ENCODE measurements around the gene NDUFC2. TPM values are rescaled to one million over a fixed set of nuclear protein-coding genes. Genes with fewer than 3 reads are reported as not detected.
"Not testable (repeated sequence)": the region's sequence is repeated elsewhere in the genome, so short reads cannot be mapped to it uniquely, and the experiment has no call there.

The NDUFC2 gene
- total RNA-seq, 1 donor: 91.9 TPM

DNA sequence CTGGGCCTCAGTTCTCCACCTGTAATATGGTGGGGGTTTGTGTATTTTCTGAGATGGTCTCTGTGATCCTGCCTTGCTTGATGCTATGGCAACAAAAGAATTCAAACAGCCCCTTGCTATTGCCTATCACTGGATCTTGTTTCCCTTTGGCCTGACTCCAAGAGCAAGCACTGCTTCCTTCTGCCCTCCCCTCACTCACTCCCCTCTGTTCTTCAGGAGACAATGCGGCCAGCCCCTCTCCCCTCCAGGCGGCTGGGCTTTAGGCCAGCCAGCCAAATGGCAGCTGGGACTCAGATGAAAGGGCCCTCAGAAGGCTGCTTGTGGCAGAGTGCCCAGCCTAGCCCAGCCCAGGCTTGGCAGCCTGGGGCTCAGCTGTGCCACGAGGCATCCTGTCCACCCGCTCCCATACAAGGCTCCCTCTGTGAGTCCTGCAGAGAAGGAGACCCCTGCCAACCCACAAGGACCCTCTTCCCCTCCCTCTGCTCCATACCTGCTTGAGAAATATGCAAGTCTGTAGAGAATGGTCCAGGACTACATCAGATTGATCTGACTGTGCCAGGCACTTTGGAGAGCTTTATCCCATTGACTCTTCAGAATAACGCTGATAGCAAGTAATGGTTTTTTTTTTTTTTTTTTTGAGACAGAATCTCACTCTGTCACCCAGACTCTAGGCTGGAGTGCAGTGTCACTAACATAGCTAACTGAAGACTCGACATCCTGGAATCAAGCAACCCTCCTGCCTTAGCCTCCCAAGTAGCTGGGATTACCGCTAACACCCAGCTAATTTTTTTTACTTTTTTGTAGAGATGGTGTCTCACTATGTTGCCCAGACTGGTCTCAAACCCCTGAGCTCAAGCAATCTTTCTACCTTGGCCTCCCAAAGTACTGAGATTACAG lies 49.0 kb downstream of the NDUFC2 start:
- TF ChIP-seq, protein P1, sequence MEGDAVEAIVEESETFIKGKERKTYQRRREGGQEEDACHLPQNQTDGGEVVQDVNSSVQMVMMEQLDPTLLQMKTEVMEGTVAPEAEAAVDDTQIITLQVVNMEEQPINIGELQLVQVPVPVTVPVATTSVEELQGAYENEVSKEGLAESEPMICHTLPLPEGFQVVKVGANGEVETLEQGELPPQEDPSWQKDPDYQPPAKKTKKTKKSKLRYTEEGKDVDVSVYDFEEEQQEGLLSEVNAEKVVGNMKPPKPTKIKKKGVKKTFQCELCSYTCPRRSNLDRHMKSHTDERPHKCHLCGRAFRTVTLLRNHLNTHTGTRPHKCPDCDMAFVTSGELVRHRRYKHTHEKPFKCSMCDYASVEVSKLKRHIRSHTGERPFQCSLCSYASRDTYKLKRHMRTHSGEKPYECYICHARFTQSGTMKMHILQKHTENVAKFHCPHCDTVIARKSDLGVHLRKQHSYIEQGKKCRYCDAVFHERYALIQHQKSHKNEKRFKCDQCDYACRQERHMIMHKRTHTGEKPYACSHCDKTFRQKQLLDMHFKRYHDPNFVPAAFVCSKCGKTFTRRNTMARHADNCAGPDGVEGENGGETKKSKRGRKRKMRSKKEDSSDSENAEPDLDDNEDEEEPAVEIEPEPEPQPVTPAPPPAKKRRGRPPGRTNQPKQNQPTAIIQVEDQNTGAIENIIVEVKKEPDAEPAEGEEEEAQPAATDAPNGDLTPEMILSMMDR (IDR thresholded peaks at IDR 0.05; ENCODE audit: insufficient read depth, low read length): no peak
- peak; percentile 68 for DNase-seq (ENCODE audit: low read depth)
- no peak overlapping the region for H3K4me3 ChIP-seq (ENCODE audit: low read depth, low read length)

DNA sequence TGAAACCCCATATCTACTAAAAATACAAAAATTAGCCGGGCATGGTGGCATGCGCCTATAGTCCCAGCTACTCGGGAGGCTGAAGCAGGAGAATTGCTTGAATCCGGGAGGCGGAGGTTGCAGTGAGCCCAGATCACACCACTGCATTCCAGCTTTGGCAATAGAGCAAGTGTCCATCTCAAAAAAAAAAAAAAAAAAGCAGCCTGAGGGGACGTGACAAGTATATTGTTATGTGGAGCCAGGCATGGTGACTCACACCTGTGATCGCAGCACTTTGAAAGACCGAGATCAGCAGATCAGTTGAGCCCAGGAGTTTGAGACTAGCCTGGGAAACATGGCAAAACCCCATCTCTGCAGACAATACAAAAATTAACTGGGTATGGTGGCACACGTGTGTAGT lies 51.2 kb downstream of the NDUFC2 start:
- not testable (repeated sequence) for H3K4me3 ChIP-seq (ENCODE audit: low read depth, low read length); DNase-seq (ENCODE audit: low read depth)

DNA sequence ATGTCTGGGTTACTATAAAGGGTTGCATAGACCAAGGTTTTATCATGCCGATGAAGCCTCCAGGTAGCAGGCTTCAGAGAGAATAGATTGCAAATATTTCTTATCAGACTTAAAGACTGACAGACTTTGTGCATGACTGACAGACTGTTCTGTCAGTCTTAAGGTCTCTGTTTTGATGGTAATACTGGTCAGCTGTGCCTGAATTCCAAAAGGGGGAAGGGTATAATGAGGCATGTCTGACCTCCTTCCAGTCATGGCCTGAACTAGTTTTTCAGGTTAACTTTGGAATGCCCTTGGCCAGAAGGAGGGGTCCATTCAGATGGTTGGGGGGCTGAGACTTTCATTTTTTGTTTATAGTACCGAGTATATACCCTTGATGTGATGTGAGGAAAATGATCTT lies 51.9 kb downstream of the NDUFC2 start:
- no peak overlapping the region for H3K4me3 ChIP-seq (ENCODE audit: low read depth, low read length)
- no peak for DNase-seq (ENCODE audit: low read depth)
- TF ChIP-seq, protein P1 (IDR thresholded peaks at IDR 0.05; ENCODE audit: insufficient read depth, low read length): no peak

DNA sequence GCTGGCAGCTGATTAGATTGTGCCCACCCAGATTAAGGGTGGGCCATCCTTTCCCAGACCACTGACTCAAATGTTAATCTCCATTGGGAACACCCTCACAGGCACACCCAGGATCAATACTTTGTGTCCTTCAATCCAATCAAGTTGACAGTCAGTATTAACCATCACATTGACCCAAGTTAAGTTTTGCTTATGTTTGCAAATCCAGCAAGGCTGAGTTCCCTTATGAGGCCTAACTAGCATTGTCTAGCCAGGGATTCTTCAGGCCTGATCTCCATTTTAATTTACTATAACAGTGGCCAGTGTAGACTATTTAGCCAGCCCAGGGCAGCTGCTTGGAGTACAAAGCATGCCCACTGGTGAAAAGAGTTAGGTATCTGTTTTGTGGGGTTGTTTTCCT lies 54.3 kb downstream of the NDUFC2 start:
- DNase-seq (ENCODE audit: low read depth): no peak

DNA sequence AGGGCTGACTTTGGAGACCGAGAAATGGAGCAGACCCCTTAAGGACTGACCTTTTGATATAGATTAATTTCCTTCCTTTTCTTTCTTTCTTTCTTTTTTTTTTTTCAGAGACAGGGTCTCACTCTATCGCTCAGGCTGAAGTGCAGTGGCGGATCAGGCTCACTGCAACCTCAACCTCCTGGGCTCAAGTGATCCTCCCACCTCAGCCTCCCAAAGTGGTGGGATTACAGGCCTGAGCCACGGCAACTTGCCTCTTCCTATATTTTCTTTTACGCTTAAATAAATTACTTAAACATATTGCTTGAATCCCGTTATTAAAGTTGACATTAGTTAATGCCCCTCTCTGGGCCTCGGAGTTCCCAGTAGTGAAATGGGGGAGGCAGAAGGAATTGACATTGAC lies 56.2 kb downstream of the NDUFC2 start:
- no peak overlapping the region for H3K4me3 ChIP-seq (ENCODE audit: low read depth, low read length)
- DNase-seq (ENCODE audit: low read depth): no peak
- TF ChIP-seq, protein P1 (IDR thresholded peaks at IDR 0.05; ENCODE audit: insufficient read depth, low read length): no peak

More for the DNA sequence above, 54.3 kb downstream of the NDUFC2 start:
- TF ChIP-seq, protein P1 (IDR thresholded peaks at IDR 0.05; ENCODE audit: insufficient read depth, low read length): no peak
- H3K4me3 ChIP-seq (ENCODE audit: low read depth, low read length): no peak overlapping the region

DNA sequence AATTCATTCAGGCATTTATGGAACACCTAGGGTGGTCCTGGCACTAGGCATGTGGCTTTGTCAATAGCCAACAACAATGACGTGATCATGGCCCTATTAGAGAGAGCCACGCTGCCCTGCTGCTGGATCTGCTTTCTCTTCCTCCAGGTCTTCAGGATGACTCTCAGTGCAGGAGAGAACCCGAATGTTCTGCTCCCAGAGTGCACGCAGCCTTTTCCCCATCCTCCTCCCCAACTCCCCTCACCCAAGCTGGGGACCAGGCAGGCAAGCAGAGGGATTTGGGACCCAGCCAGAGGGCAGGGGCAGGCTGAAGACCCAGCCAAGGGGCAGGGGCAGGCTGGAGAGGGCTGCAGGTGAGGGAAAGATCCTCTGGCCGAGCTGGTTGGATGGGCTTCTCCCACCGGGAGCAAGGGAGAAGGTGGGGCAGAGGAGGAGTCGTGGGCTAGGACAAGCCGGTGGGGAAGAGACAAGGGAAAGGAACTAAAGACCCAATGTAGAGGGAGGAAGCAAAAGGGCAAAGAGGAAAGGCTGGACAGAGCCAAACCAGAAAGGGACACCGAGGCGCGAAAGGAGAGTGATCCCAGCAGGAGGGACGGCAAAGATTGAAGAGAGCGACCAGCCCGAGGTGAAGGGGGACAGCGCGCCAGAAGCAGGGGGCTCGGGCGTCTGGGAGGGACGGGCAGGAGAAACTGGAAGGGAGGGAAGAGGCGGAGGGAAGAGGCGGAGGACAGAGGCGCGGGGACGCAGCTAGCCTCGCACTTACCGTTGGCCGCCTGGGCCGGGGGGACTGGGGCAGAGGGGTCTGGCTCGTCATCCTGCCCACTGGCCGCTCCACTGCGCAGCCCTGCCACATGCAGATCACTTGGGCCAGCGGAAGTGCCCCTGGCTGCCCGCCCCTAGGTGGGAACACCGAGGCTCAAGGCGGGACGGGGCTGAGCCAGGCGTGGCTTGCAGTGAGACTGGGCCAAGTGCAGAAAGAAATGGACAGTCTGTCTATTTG lies 57.0 kb downstream of the NDUFC2 start, which contains the start of gene KCTD14:
KCTD14 (minus strand) TSS at position 880 of the 1,000 bp plus-strand sequence; CDS start at position 853, 27 bp downstream.
- H3K4me3 ChIP-seq (ENCODE audit: low read depth, low read length): peak within 1 kb of the TSS; percentile 56
- no peak for DNase-seq (ENCODE audit: low read depth)
- TF ChIP-seq, protein P1 (IDR thresholded peaks at IDR 0.05; ENCODE audit: insufficient read depth, low read length): no peak
